Measurements from ENCODE around the gene FOXP1. TPM values are rescaled to one million over a fixed set of nuclear protein-coding genes. Genes with fewer than 3 reads are reported as not detected.

Gene FOXP1
- total and polyA plus RNA-seq, 2 of the 13 experiments (the other 11 are each of a cell fraction or from before 2014, with no cell fraction given): 40.4 to 59.0 TPM

GRCh38 chr3:71208211-71209095 lies 375.1 kb downstream of the FOXP1 start (continued):
- peak; percentile 12 to 78; a peak in 2 of 4 replicates for TF ChIP-seq HMGXB4 (CRISPR knock-in tag; IDR thresholded peaks at IDR 0.05; ENCODE audit: borderline replicate concordance in 1 of 2, low read depth in 1 of 2)
- peak; percentile 51; the same call in 1 of the 2 replicates for TF ChIP-seq YEATS4 (CRISPR knock-in tag; IDR thresholded peaks at IDR 0.05; ENCODE audit: borderline replicate concordance)
- no peak for TF ChIP-seq ZNF775 (CRISPR knock-in tag; IDR thresholded peaks at IDR 0.05; ENCODE audit: borderline replicate concordance)
- TF ChIP-seq SKIL (CRISPR knock-in tag; IDR thresholded peaks at IDR 0.05; ENCODE audit: borderline replicate concordance): peak; percentile 92
- TF ChIP-seq SOX6 (IDR thresholded peaks at IDR 0.05): no peak
- TF ChIP-seq SOX6 (CRISPR knock-in tag; IDR thresholded peaks at IDR 0.05): peak; percentile 100
- no peak for TF ChIP-seq ZNF44 (CRISPR knock-in tag; IDR thresholded peaks at IDR 0.05)
- TF ChIP-seq ZNF597 (CRISPR knock-in tag; IDR thresholded peaks at IDR 0.05): no peak
- TF ChIP-seq ZFAT (CRISPR knock-in tag; conservative IDR thresholded peaks at IDR 0.05): no peak
- TF ChIP-seq REL (CRISPR knock-in tag; conservative IDR thresholded peaks at IDR 0.05): no peak
- no peak; the same call in 1 of the 2 replicates for TF ChIP-seq KLF12 (CRISPR knock-in tag; IDR thresholded peaks at IDR 0.05; ENCODE audit: borderline replicate concordance)
- peak; percentile 96 for TF ChIP-seq SMYD3 (CRISPR knock-in tag; IDR thresholded peaks at IDR 0.05)
- peak; percentile 2; the same call in 1 of the 2 replicates for TF ChIP-seq SSRP1 (CRISPR knock-in tag; IDR thresholded peaks at IDR 0.05)
- no peak for TF ChIP-seq PREB (CRISPR knock-in tag; IDR thresholded peaks at IDR 0.05)
- peak; percentile 100 for TF ChIP-seq FOXP4 (CRISPR knock-in tag; IDR thresholded peaks at IDR 0.05)
- TF ChIP-seq HOXA7 (CRISPR knock-in tag; IDR thresholded peaks at IDR 0.05): 0 out of 2 replicates have a peak, but pooled peaks have one; percentile 29
- no peak; the same call in none of the 2 replicates for TF ChIP-seq DMAP1 (CRISPR knock-in tag; IDR thresholded peaks at IDR 0.05)
